HCT116 (cell line): ENCODE data around the gene RILPL2. TPM values are rescaled to one million over a fixed set of nuclear protein-coding genes. Genes with fewer than 3 reads are reported as not detected.

ENCODE experiments used
- ATAC-seq: fragments of 200-7000 bp; cut with Tn5 transposase; 2 replicates; pipeline ENCODE4 v1.9.1; 2020; ENCODE audit warnings: mild to moderate bottlenecking, moderate library complexity
- BruUV-seq: library from RNA; stranded (reverse); fragments of 400-500 nt; replicated peaks from 2 replicates; lab custom pipeline; 2021; lab: Mats Ljungman, UMichigan
- CTCF ChIA-PET: fragments of 300-600 bp; sonication (Branson Sonifier 250); formaldehyde crosslinking; loops from one replicate; lab custom pipeline; 2021; ENCODE audit warnings: antibody characterized with exemption; lab: Charles Lee
- POLR2A ChIA-PET: fragments of 300-600, 350-600 bp; sonication (Branson Sonifier 250); formaldehyde crosslinking; loops from one replicate; lab custom pipeline; 2021; ENCODE audit warnings: antibody characterized with exemption; lab: Charles Lee
- RAD21 ChIA-PET, 2 experiments: fragments of 300-600 bp; sonication (Branson Sonifier 250); formaldehyde crosslinking; loops; one replicate each; lab custom pipeline; 2023; ENCODE audit warnings: low total read pairs in 2 of 2; ENCODE audit not compliant: uncharacterized antibody in 2 of 2, unreplicated experiment in 2 of 2, low non-redundant PET in 1 of 2; lab: Charles Lee
- DNase-seq: peaks from one replicate; pipeline ENCODE4 v3.0.0-alpha.2; 2010; ENCODE audit warnings: low read depth, low spot score
- H2AFZ ChIP-seq: fragments of 200-600 bp; shearing (Covaris generic), sonication (generic); 2 replicates; pipeline ENCODE4 v1.6.1; 2017; ENCODE audit warnings: low read depth, mixed run types, mixed read lengths, antibody characterized with exemption, low read length; ENCODE audit not compliant: poor library complexity, severe bottlenecking
- H3K27ac ChIP-seq: 2 replicates; pipeline ENCODE4 v1.5.1; 2012; ENCODE audit warnings: low read depth, low read length
- H3K27me3 ChIP-seq: fragments of 200-600 bp; sonication (generic); 2 replicates; pipeline ENCODE4 v1.6.1; 2016; ENCODE audit warnings: mixed run types, low read length, mixed read lengths; ENCODE audit not compliant: insufficient read depth
- H3K36me3 ChIP-seq, 2 experiments: fragments of 200-500 bp in 1 of 2; fragments of 200-600 bp in 1 of 2; sonication (Bioruptor generic) in 1 of 2; sonication (generic) in 1 of 2; 2 replicates each; pipeline versions ENCODE4 v1.5.1 to v1.6.1; 2014 to 2016; ENCODE audit warnings: low read length in 2 of 2, inconsistent platforms in 1 of 2, mixed read lengths in 1 of 2, mixed run types in 1 of 2; ENCODE audit not compliant: insufficient read depth in 2 of 2, control insufficient read depth in 1 of 2
- H3K4me1 ChIP-seq, 2 experiments: fragments of 200-600 bp in 1 of 2; sonication (generic) in 1 of 2; 2 replicates each; pipeline versions ENCODE4 v1.5.1 to v1.6.1; 2012 to 2017; ENCODE audit warnings: low read length in 2 of 2, inconsistent platforms in 1 of 2, mild to moderate bottlenecking in 1 of 2, mixed read lengths in 1 of 2, mixed run types in 1 of 2, moderate library complexity in 1 of 2; ENCODE audit not compliant: insufficient read depth in 2 of 2, control insufficient read depth in 1 of 2
- H3K4me2 ChIP-seq: fragments of 200-600 bp; sonication (generic); 2 replicates; pipeline ENCODE4 v1.6.1; 2017; ENCODE audit warnings: mixed run types, low read length, mixed read lengths
- H3K4me3 ChIP-seq, 2 experiments: fragments of 200-600 bp in 1 of 2; sonication (generic) in 1 of 2; replicated peaks in 1 of 2; 2 replicates each; pipeline ENCODE4 v1.5.1; 2011 to 2016; ENCODE audit warnings: low read length in 2 of 2, control low read depth in 1 of 2, low read depth in 1 of 2, mild to moderate bottlenecking in 1 of 2, mixed read lengths in 1 of 2, mixed run types in 1 of 2
- H3K79me2 ChIP-seq: fragments of 200-600 bp; sonication (generic); 2 replicates; pipeline ENCODE4 v1.6.1; 2017; ENCODE audit warnings: mild to moderate bottlenecking, mixed run types, low read length, moderate library complexity, mixed read lengths; ENCODE audit not compliant: insufficient read depth
- H3K9ac ChIP-seq: fragments of 200-600 bp; sonication (generic); 2 replicates; pipeline ENCODE4 v1.6.1; 2016; ENCODE audit warnings: low read length, mixed read lengths
- H3K9me2 ChIP-seq: fragments of 200-600 bp; sonication (generic), shearing (Covaris generic); 2 replicates; pipeline ENCODE4 v1.6.1; 2017; ENCODE audit warnings: mixed run types, mild to moderate bottlenecking, moderate library complexity; ENCODE audit not compliant: insufficient read depth
- H3K9me3 ChIP-seq, 2 experiments: fragments of 200-500 bp in 1 of 2; fragments of 200-600 bp in 1 of 2; sonication (Bioruptor generic) in 1 of 2; sonication (generic) in 1 of 2; 2 replicates each; pipeline ENCODE4 v1.6.1; 2014 to 2017; ENCODE audit warnings: low read length in 2 of 2, mixed read lengths in 2 of 2, inconsistent platforms in 1 of 2, low read depth in 1 of 2, mild to moderate bottlenecking in 1 of 2, mixed run types in 1 of 2, moderate library complexity in 1 of 2; ENCODE audit not compliant: control insufficient read depth in 1 of 2, insufficient read depth in 1 of 2
- H4K20me1 ChIP-seq: fragments of 200-600 bp; sonication (generic), shearing (Covaris generic); 2 replicates; pipeline ENCODE4 v1.6.1; 2017; ENCODE audit warnings: mixed run types, mild to moderate bottlenecking, moderate library complexity; ENCODE audit not compliant: insufficient read depth
- ATF3 ChIP-seq: IDR thresholded peaks from 2 replicates; pipeline ENCODE4 v1.6.1; 2012
- CBX3 ChIP-seq: IDR thresholded peaks from 2 replicates; pipeline ENCODE4 v1.6.1; 2012; ENCODE audit warnings: low read depth
- CEBPB ChIP-seq: IDR thresholded peaks from 2 replicates; pipeline ENCODE4 v1.6.1; 2012; ENCODE audit warnings: low read depth
- EGR1 ChIP-seq: IDR thresholded peaks from 2 replicates; pipeline ENCODE4 v1.6.1; 2012; ENCODE audit warnings: low read depth
- ELF1 ChIP-seq: IDR thresholded peaks from 2 replicates; pipeline ENCODE4 v1.6.1; 2012; ENCODE audit warnings: low read depth, borderline replicate concordance
- EZH2 ChIP-seq: fragments of 200-600 bp; sonication (generic); IDR thresholded peaks from 2 replicates; pipeline ENCODE4 v1.6.1; 2017; ENCODE audit warnings: antibody characterized with exemption, mixed run types
- JUND ChIP-seq: IDR thresholded peaks from 2 replicates; pipeline ENCODE4 v1.6.1; 2012
- POLR2A ChIP-seq: IDR thresholded peaks from 2 replicates; pipeline ENCODE4 v1.7.0; 2011; ENCODE audit warnings: borderline replicate concordance; ENCODE audit not compliant: insufficient read depth, insufficient read length; ENCODE audit errors: extremely low read depth
- POLR2AphosphoS5 ChIP-seq: IDR thresholded peaks from 2 replicates; pipeline ENCODE4 v1.6.1; 2011; ENCODE audit warnings: mild to moderate bottlenecking, low read depth, low read length, moderate library complexity
- RAD21 ChIP-seq: IDR thresholded peaks from 2 replicates; pipeline ENCODE4 v1.6.1; 2012; ENCODE audit warnings: low read depth, mild to moderate bottlenecking
- REST ChIP-seq: IDR thresholded peaks from 2 replicates; pipeline ENCODE4 v1.6.1; 2012; ENCODE audit warnings: low read depth
- SP1 ChIP-seq: IDR thresholded peaks from 2 replicates; pipeline ENCODE4 v1.6.1; 2012; ENCODE audit warnings: low read depth
- SRF ChIP-seq: IDR thresholded peaks from 2 replicates; pipeline ENCODE4 v1.6.1; 2012; ENCODE audit warnings: low read depth
- YY1 ChIP-seq: IDR thresholded peaks from 2 replicates; pipeline ENCODE4 v1.6.1; 2011; ENCODE audit warnings: low read length, low read depth, moderate library complexity, mild to moderate bottlenecking; ENCODE audit not compliant: insufficient replicate concordance; ENCODE audit errors: extremely low read depth
- ZBTB33 ChIP-seq: IDR thresholded peaks from 2 replicates; pipeline ENCODE4 v1.6.1; 2011; ENCODE audit warnings: mild to moderate bottlenecking, low read length, moderate library complexity; ENCODE audit not compliant: insufficient replicate concordance; ENCODE audit errors: extremely low read depth
- ZFX ChIP-seq: fragments of 450-650 bp; IDR thresholded peaks from 2 replicates; pipeline ENCODE4 v1.6.1; 2017
- ZNF274 ChIP-seq: fragments of 200-500 bp; sonication (Bioruptor generic); IDR thresholded peaks from 2 replicates; pipeline ENCODE4 v1.6.1; 2014; ENCODE audit warnings: mild to moderate bottlenecking, low read depth, low read length, inconsistent platforms
- intact Hi-C: fragments of 100-400 bp; cut with micrococcal nuclease; formaldehyde crosslinking; loops from 2 replicates; pipeline ENCODE4 v1.10.0; 2022
- total RNA-seq: library from RNA; stranded (reverse); gene quantifications from one replicate; pipeline ENCODE4 v1.2.1, GENCODE V29; 2021; ENCODE audit not compliant: unreplicated experiment
- TF ChIP-seq, protein P1 (sequence below), 3 experiments: fragments of 200-600 bp in 1 of 3; sonication (generic) in 1 of 3; IDR thresholded peaks in 2 of 3; conservative IDR thresholded peaks in 1 of 3; 2 replicates each; pipeline ENCODE4 v1.5.1; 2012 to 2017; ENCODE audit warnings: low read depth in 2 of 3, low read length in 2 of 3, antibody characterized with exemption in 1 of 3, borderline replicate concordance in 1 of 3, control low read depth in 1 of 3, mild to moderate bottlenecking in 1 of 3, mixed read lengths in 1 of 3, mixed run types in 1 of 3, moderate library complexity in 1 of 3; ENCODE audit not compliant: insufficient read depth in 1 of 3

RILPL2 gene
- total RNA-seq, 1 experiment from 2014 or later = 2.3 TPM

GRCh38 chr12:123369229-123369628 is 67.3 kb downstream of the RILPL2 start:
- H3K27ac ChIP-seq = no peak overlapping the region
- no peak for TF ChIP-seq ZNF274
- no peak for TF ChIP-seq SP1
- TF ChIP-seq ZBTB33 = no peak
- TF ChIP-seq, protein P1, sequence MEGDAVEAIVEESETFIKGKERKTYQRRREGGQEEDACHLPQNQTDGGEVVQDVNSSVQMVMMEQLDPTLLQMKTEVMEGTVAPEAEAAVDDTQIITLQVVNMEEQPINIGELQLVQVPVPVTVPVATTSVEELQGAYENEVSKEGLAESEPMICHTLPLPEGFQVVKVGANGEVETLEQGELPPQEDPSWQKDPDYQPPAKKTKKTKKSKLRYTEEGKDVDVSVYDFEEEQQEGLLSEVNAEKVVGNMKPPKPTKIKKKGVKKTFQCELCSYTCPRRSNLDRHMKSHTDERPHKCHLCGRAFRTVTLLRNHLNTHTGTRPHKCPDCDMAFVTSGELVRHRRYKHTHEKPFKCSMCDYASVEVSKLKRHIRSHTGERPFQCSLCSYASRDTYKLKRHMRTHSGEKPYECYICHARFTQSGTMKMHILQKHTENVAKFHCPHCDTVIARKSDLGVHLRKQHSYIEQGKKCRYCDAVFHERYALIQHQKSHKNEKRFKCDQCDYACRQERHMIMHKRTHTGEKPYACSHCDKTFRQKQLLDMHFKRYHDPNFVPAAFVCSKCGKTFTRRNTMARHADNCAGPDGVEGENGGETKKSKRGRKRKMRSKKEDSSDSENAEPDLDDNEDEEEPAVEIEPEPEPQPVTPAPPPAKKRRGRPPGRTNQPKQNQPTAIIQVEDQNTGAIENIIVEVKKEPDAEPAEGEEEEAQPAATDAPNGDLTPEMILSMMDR (IDR thresholded peaks at IDR 0.05 in 2 of 3, conservative IDR thresholded peaks at IDR 0.05 in 1 of 3; ENCODE audit: borderline replicate concordance in 1 of 3, insufficient read depth in 1 of 3, low read depth in 2 of 3, low read length in 2 of 3) = no peak
- TF ChIP-seq REST = no peak
- TF ChIP-seq EZH2 = no peak
- TF ChIP-seq RAD21 = no peak
- no peak for TF ChIP-seq JUND
- TF ChIP-seq CEBPB = no peak
- TF ChIP-seq YY1 = no peak
- no peak for TF ChIP-seq ATF3
- TF ChIP-seq POLR2AphosphoS5 = no peak
- TF ChIP-seq SRF = no peak
- no peak for TF ChIP-seq POLR2A
- no peak for TF ChIP-seq ELF1
- TF ChIP-seq CBX3 = no peak
- no peak for TF ChIP-seq ZFX
- TF ChIP-seq EGR1 = no peak
- ChIA-PET CTCF (no interaction called here), RAD21 (no interaction called here), POLR2A (no interaction called here)
- no peaks in the 10 kb centered on the region for H3K36me3 ChIP-seq
- no peak overlapping the region for H3K9ac ChIP-seq
- no peaks in the 10 kb centered on the region for H3K9me3 ChIP-seq
- intact Hi-C loops = no loop called here
- no peak for DNase-seq
- H3K9me2 ChIP-seq = no peaks in the 10 kb centered on the region
- no peaks in the 10 kb centered on the region for H3K27me3 ChIP-seq
- ATAC-seq = no peak
- no peak overlapping the region for H2AFZ ChIP-seq
- H3K4me1 ChIP-seq = peaks cover 8 to 24% of the 10 kb centered on the region in 2 experiments
- H4K20me1 ChIP-seq = no peaks in the 10 kb centered on the region
- H3K79me2 ChIP-seq = peaks cover 4% of the 10 kb centered on the region
- H3K4me3 ChIP-seq = no peak overlapping the region
- H3K4me2 ChIP-seq = no peak overlapping the region
- BruUV-seq = no TSS peak
